GM19238 (cell line): ENCODE measurements around the gene SRXN1.
"Not testable (repeated sequence)": the region's sequence is repeated elsewhere in the genome, so short reads cannot be mapped to it uniquely, and the experiment has no call there.

Experiments used
- DNase-seq: peaks from one replicate; pipeline ENCODE4 v3.0.0; 2011; ENCODE audit warnings: low spot score; ENCODE audit not compliant: insufficient read length

Gene SRXN1

DNA sequence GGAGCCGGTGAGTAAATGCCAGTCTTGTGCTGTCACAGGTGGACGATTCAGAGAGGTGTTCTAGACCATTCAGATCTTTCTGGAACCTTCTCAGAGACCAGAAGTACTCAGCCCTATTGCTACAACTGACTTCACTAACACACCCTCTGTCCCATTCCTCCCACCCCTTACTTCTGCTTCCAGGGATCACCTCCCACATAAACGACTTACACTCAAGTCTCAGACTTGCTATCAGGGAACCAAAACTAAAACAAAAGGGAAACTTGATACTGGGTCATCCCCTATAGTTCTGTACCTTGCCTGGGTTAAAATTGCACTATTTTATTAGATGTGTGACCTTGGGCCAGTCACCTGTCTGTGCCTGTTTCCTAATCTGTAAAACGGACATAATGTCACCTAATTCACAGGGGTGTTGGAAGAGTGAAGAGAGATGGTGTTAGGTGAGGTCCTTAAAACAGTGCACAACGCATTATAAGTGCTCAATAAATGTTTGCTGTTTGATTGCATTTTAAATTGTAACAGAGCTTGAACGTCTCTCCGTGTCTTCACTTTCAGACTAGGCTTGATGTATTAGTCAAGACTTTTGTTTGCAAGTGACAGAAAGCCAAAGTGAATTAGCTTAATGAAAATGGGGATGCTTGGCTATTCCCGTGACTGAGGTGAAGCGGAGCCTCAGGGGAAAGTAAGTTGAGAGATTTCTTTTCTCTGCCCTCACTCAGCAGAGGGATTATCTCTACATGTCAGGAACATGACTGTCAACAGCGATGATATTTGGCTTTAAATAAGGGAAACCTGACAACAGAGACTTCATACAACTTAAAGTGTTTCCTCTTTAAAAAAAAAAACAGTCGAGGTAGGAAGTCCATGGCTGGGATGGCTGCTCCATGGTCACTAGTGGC is 3.0 kb upstream of the SRXN1 start:
- no peak for DNase-seq

DNA sequence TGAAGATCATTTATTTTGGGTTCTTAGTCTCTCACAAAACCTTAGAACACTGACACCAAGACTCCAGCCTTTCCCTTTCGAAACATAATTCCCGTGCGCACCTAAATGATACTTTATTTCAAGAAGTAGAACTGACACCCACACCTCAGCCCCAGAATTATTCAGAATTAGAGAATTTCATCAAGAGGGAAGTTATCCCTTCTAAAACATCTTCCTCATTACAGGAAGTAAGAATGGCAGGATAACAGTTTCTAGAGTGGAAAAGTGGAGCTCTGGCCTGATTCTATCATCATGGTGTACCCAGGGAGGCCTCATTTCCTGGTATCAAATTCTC is 1.4 kb upstream of the SRXN1 start:
- DNase-seq: no peak

DNA sequence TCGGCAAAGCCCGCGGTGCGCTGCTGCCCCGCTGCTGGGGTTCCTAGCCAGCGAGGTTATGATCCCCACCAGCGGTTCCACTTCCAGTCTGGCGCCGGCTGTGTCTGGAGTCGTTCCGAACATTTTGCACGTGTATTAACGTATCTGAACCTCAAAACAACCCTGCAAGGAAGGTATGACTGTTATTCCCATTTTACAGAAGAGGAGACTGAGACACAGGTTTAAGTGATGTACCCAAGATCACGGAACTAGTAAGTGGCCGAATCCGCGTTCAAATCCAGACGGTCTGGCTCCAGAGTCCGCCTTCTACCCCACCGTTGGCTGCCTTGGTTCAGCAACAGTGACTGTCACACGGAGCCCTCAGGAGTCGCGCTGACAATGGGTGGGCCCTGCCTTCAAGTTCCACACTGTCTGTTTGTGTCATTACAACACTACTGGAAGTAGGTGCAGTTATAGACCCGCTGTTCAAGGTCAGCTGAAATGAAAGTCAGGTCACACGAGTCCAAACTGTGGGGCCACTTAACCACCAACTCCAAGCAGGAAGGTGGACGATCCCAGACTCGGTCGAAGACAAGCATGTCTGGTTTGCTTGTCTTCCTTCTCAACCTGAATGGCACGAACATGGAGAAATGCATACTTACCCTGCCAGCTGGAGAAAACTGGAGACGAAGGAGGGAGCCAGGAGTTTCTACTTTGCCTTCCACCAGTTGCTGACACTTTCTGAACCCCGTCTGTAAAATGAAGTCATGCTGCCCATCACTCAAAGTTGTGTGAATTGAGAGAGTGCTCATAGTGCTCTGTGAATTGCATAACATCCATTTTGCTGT is 803 bp upstream of the SRXN1 start:
- DNase-seq: no peak

DNA sequence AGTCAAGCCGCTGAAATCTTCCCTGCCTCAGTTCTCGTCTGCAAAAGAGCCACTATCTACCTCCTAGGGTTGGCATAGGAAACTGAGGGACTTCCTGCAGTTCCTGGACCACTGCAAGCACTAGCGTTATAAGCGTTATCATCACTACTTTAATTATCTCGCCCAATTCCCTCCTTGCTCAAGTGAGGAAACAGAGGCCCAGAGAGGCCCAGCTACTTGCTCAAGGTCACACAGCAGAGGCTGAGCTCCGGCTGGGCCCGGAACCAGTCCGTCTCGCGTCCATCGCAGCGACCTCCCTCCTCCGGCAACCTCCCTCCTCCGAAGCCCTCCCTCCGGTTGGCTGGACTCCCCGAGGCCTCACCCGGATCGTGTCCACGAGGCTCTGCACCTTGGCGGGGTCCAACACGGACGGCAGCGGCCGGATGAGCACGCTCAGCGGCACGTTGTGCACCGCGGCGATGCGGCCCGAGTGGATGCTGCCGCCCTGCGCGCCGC is 338 bp downstream of the SRXN1 start:
- DNase-seq: no peak

DNA sequence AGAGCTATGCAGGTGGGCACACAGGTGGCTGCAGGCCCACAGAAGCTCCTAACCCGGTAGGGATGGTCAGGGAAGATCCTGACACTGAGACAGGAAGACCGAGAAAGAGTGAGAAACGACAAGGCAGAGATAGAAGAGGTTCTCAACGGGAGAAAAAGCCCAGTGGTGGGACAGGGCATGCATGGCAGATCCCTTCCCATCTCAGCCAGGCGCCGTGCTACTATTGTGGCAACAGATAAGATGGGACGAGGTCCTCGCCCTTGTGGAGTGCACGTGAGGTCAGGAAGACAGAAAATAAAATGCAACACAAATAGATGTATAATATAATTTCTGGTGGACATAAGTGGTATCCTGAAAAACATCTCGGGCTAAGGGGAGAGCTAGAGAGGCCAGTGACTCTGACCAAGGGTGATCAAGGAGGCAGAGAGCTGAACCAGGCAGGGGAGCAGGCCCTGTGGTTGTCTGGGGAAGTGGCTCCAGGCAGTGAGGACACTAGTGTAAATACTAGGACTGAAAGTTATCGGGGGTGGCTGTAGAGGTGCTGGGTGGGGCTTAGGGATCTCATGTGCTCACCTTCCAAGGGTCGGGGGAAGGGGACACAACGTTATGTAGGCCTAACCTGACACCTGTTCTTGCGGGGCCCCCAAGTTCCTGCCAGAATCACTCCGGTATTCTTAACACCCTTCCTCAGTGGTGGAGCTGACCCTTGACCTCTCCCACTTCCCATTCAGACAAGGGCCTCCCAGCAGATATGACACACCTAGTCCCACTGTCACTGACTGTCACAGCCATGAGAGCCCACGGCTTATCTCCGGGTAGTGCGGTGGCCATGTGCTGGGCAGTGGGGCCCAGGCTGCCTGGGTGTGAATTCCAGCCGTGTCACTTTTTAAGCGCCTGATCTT is 1.0 kb downstream of the SRXN1 start:
- no peak for DNase-seq

DNA sequence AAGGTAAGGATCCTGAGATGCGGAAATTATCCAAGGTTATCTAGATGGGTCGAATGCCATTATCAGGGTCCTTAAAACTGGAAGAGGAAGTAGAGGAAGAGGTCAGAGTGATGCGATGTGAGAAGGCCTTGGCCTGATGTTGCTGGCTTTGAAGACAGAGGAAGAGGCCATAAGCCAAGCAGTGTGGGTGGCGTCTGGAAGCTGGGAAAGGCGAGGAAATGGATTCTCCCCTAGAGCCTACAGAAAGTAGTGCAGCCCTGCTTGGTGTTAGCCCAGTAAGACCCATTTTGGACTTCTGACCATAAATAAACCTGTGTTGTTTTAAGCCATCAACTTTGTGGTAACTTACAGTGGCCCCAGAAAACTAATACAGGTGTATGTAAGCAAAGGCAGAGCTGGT is 2.0 kb downstream of the SRXN1 start:
- DNase-seq: no peak

DNA sequence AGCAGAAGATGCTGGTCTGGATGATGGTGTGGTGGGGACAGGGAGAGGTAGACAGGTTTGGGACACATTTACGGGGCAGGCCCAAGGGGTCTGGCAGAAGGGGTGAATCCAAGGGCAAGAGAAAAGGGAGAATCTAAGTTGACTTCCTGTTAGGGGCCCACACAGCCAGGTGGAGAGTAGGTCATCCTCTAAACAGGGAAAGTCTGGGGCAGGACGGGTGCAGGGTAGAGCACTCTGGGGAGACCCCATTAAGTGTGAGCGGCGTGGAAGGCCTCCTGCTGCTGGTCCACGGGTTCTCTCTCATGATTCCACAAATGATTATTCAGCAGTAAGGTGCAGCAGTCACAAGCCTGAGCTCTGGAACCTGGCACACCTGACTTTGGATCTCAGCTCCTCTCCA is 2.7 kb downstream of the SRXN1 start:
- DNase-seq: no peak

DNA sequence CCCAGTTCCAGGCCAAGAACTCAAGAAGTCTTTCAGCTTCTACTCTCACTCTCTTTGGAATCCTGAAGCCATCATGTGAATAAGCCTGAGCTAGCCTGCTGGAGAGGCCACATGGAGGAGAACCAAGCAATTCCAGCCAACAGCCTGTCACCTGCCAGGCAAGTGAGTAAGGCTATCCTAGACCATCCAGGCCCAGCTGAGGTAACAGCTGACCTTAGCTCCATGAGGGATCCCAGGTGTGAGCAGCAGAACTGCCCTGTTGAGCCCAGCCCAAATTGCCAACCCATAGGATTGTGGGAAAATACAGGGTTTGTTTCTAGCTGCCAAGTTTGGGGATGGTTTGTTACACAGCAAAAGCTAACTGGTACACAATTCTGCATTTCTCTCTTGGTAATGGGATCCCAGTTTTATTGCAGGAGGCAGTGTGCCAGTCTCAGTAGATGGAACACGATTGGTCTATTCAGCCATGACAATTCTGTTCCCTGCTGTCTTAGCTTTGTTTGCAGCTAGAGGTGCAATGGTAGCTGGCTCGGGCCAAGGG is 5.5 kb downstream of the SRXN1 start:
- no peak for DNase-seq

DNA sequence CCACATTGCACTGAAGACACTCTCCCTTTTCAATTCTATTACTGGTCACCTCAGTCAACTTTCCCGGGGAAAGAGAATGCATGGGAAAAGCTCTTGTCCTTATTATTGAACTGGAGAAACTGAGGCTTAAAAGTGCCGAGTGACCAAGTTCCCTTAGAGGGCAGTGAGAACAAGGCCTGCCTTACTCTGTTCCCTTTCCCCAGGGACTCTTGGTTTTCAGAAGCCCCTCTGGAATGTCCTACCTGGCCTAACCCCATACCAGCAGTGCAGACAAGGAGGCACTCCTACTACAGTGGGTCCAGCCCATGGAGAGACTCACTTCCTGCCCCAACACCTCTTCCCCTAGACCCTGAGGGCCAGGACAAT is 6.1 kb downstream of the SRXN1 start:
- DNase-seq: no peak

DNA sequence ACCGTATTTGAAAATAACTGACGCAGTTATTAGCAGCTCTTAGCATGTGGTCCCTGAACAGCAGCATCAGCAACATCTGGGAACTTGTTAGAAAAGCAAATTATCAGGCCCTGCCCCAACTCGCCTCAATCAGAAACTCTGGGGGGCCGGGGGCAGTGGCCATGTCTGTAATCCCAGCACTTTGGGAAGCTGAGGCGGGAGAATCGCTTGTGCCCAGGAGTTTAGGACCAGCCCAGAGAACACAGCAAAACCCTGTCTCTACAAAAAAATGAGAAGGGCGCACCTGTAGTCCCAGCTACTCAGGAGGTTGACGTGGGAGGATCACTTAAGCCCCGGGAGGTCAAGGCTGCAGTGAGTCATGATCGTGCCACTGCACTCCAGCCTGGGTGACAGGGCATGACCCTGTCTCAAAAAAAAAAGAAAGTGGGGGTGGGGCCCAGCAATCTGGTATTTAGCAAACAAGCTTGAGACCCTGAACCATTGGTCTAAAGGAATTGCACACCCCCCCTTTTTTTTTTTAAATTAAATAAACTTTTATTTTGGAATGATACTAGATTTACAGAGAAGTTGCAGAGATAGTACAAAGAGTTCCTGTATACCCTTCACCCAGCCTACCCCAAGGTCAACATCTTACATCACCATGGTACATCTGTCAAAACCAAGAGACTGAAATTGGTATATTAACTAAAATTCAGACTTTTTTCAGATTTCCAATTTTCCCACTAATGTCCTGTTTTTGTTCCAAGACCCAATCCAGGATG is 6.7 kb downstream of the SRXN1 start:
- no peak for DNase-seq

DNA sequence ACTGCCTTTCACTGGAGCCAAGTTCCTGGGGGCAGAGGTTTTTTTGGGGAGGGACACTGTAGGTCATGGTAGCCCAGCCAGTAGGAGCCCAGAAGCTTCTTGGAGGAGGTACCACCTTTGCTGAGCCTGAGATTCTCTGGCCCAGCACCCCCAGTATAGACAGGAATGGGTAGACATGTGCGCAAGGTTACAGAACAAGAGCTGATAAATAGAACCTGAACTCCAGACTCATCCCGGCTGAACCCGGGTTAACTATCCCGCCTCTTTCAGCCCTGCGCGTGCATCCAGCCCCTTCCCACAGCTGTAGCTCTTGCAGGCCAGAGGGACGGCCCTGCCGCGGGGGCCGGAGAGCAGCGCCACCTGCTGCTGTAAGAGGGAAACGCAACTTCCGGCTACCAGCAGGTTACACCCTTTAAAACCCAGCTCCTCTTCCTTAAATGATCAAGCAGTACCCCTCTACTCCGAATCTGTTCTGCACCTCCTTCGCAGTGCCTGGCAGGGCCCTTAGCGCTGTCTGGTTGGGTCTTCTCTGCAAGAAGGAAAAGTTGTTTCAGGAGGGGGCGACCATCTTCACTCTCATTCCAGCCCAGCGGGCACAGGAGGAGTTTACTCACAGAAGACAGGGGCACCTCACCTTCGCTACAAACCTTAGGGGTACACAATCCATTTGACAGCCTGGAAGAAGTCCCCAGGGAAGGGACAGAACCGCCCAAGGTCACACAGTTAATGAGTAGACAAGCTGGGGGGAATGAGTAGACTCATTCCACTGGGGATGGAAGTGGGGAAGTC is 7.5 kb downstream of the SRXN1 start:
- DNase-seq: peak; percentile 90

DNA sequence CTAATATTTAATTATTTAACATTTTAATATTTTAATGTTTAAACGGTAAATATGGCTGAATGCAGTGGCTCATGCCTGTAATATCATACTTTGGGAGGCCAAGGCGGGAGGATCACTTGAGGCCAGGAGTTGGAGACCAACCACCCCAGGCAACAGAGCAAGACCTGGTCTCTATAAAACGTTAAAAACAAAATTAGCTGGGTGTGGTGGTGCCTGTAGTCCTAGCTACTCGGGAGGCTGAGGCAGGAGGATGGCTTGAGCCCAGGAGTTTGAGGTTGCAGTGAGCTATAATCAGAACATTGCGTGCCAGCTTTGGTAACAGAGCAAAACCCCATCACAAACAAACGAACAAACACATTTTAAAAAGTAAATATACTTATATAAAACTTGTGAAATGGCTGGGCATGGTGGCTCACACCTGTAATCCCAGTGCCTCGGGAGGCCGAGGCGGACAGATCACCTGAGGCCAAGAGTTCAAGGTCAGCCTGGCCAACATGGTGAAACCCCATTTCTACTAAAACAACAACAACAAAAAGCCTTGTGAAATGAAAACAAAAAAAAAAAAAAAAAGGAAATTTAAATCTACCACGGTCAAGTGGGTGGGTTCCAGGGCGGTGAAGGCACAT is 8.2 kb downstream of the SRXN1 start:
- no peak for DNase-seq

DNA sequence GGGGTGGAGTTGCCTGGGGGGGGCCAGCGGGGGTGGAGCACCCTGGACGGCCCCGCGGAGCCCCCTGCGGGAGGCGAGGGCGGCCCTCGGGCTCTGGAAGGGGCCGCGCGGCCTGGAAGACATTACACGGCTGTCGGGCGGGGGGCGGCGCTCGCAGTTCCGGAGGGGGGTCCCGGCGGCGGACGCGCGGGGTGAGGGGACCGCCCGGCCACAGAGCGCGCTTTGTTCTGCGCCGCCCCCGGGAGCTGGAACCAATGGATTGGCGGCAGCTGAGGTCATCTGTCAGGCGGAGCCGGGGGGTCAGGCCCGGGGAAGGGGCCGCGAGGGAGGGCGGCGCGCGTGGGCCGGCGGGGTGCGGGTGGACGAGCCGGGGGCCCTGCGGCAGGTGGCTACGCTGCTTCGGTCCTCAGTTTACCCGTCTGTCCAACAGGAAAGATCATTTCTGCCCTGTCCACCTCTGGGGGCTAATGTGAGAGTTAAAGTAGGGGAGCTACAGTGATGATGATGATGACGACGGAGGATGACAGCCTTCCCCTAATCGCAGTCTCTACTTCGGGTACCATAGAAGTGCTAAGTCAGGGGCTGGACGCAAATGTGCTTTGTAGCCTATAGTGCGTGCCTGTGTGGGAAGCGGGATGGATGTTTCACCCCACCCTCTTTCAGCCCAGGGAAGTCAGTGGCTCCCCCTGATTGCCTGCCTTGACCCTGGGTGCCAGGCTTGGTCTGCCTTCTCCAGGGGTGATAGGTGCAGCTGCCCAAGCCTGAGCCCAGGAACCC is 10.4 kb downstream of the SRXN1 start:
- no peak for DNase-seq

DNA sequence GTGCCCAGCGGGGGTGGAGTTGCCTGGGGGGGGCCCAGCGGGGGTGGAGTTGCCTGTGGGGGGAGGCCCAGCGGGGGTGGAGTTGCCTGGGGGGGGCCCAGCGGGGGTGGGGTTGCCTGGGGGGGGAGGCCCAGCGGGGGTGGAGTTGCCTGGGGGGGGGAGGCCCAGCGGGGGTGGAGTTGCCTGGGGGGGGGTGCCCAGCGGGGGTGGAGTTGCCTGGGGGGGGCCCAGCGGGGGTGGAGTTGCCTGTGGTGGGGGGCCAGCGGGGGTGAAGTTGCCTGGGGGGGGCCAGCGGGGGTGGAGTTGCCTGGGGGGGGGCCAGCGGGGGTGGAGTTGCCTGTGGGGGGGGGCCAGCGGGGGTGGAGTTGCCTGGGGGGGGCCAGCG is 11.0 kb downstream of the SRXN1 start:
- DNase-seq: not testable (repeated sequence)

DNA sequence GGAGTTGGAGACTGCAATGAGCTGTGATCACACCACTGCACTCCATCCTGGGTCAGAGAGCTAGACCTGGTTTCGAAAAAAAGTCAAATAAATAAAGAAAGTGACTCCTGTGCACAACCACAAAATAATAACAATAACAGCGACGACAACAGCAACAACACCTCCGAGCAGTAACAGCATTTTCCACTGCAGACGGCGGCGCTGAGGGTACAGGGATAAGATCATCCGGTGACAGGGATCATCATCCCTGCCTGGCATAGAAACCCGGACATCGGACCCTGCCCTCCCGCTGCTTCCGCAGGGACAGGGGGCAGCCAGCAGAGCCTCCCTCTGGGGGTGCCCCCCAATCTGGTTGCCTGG is 11.5 kb downstream of the SRXN1 start:
- DNase-seq: no peak

DNA sequence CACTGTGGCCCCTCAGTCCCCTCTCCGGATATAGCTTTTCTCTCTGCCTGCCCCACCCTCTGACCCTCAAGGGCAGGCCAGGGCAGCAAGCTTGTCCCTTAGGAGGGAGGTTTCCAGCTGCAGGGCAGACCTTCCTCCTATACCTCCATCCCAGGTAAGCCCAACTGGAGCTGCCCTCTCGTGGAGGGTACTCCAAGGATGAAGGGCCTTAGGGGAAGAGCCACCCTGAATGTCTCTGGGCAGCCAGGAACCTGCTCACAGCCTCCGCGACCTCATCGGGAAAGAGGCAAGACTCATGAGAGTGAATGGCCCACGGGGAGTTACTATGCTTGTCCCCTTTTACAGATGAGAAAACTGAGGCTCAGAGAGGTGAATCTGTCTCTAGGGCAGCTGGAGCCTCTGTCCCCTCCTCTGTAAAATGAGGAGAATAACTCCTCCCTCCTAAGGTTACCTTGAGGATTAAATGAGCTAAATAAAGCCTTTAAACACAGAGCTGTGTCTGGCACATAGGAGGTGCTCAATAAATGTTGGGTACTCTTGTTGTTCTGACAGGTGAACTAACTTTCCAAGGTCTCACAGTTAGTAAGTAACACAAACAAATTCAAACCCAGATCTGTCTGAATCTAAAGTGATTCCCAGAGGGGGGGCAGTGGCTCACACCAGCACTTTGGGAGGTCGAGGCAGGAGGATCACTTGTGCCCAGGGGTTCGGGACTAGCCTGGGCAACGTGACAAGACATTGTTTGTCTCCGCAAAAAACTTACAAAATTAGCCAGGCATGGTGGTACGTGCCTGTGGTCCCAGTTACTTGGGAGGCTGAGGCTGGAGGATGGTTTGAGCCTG is 12.1 kb downstream of the SRXN1 start:
- DNase-seq: no peak

DNA sequence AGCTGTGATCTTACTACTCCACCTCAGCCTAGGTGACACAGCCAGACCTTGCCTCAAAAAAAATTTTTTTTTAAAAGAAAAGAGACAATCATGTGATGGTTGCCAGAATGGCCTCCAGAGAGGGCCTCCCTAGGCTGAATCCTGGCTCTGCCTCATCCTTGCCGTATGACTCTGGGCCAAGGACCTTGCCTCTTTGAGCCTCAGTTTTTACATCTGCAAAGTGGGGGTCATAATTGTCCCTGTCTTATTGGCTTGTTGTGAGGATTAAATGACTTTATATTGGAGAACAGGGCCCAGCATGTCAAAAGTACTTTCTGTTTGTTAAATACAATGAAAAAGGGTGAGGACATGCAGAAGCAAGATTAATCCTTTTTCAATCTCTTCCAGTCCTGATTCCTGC is 14.4 kb downstream of the SRXN1 start:
- DNase-seq: no peak

DNA sequence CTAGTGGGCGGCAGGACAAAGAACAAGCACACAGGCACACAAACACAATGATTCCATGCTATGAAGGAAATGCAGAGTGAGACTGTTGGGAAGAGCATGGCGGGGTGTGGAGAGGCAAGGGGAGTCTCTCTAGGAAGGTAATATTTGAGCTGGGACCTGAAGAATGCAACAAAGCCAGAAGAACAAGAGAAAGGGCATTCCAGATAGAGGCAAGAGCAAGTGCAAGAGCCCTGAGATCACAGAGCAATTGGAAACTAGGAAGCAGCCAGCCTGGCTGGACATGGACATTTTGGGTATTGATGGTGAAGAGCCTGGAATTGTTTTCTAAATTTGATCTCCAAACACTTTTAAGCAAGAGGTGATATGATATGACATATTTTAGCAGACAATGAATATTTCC is 15.4 kb downstream of the SRXN1 start:
- no peak for DNase-seq
